Stimulated activated CD8-positive, alpha-beta memory T cell treated with anti-CD3 and anti-CD28 coated beads, Interleukin-12 subunit alpha, Interleukin-12 subunit beta, amount 100 ng/mL, for 1 hour (primary cell): ENCODE measurements around the gene TRPC4AP.

Experiments
- DNase-seq: peaks from one replicate; pipeline ENCODE4 v3.0.0-alpha.2; 2020; ENCODE audit warnings: low read depth

Gene TRPC4AP

GRCh38 chr20:34987288-34988190, 105.1 kb downstream of the TRPC4AP start:
- DNase-seq, result no peak

- no peak for DNase-seq
These were observed 106.0 kb downstream of the TRPC4AP start for GRCh38 chr20:34986311-34987287.

- no peak for DNase-seq
These were observed 106.9 kb downstream of the TRPC4AP start for GRCh38 chr20:34985461-34986310.

GRCh38 chr20:34984756-34985261, 107.8 kb downstream of the TRPC4AP start:
- no peak for DNase-seq

GRCh38 chr20:34983995-34984735, 108.4 kb downstream of the TRPC4AP start:
- no peak for DNase-seq

- no peak for DNase-seq
These were observed 109.4 kb downstream of the TRPC4AP start for GRCh38 chr20:34983089-34983820.

GRCh38 chr20:34982270-34983088, 110.1 kb downstream of the TRPC4AP start:
- no peak for DNase-seq

- no peak for DNase-seq
These were observed 111.9 kb downstream of the TRPC4AP start for GRCh38 chr20:34980543-34981233.

- DNase-seq, result no peak
These were observed 113.0 kb downstream of the TRPC4AP start for GRCh38 chr20:34979366-34980153.

GRCh38 chr20:34978092-34978744, 114.4 kb downstream of the TRPC4AP start:
- no peak for DNase-seq

GRCh38 chr20:34977365-34978091, 115.1 kb downstream of the TRPC4AP start:
- DNase-seq, result no peak

- no peak for DNase-seq
These were observed 116.3 kb downstream of the TRPC4AP start for GRCh38 chr20:34976286-34976685.

- DNase-seq, result no peak
These were observed 118.4 kb downstream of the TRPC4AP start for GRCh38 chr20:34974246-34974645.

GRCh38 chr20:34971561-34972235, 120.9 kb downstream of the TRPC4AP start:
- no peak for DNase-seq

GRCh38 chr20:34970846-34971560, 121.6 kb downstream of the TRPC4AP start:
- DNase-seq, result no peak
